GM12892 (cell line): ENCODE results near the gene ARHGAP9.

Source experiments
- POLR2A ChIP-seq: IDR thresholded peaks from 2 replicates; pipeline ENCODE4 v1.6.1; 2011; ENCODE audit warnings: low read depth, low read length, control low read depth
- TAF1 ChIP-seq: IDR thresholded peaks from 2 replicates; pipeline ENCODE4 v1.6.1; 2011; ENCODE audit warnings: low read depth, mild to moderate bottlenecking, control low read depth, low read length, borderline replicate concordance

DNA sequence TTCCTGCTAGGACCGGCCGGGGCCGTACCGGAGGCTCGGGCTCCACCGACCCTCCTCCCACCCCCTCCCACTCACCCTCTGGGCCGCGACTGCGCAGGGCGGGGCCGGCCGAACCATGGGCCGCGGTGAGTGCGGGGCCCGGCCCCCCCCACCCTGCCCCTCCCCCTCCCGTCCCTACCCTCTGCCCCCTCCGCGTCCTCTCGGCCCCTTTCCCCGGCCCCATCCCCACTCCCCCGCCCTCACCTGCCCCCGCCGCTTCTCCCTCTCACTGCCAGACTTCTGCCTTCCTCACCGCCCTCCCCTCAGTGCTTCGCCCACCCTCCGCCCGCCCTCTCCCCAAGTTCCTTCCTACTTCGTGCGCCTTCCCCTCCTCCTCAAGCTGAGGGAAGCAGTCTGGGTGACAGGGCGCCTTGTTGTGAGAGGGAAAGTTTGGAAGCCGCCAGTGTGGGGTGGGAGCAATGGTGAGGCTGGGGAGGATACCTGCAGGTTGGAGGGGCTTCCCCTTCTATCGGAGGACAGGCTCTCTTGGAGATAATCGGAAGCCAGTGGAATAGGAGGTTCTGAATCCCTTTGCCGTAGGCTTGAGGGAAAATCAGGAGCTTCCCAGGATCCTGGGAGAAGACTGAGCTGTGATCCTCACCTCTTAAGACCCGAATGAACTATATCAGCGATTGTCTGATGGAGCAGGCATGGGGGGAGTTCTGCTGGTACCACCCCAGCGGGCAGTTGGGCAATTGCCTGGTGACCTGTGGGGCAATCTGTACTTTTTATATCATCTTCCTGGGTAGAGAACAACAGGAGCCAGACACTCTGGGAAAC lies 43.4 kb upstream of the ARHGAP9 start:
- TF ChIP-seq POLR2A (peak; percentile 55; the same call in 1 of the 2 replicates), TAF1 (no peak)
